Measurements from ENCODE around the gene TBX3. TPM values are rescaled to one million over a fixed set of nuclear protein-coding genes. Genes with fewer than 3 reads are reported as not detected.

TBX3 gene
- total and polyA plus RNA-seq, 2 donors (not counting 3 experiments of a cell fraction or from before 2014, with no cell fraction given): 0.52 to 2.0 TPM

DNA sequence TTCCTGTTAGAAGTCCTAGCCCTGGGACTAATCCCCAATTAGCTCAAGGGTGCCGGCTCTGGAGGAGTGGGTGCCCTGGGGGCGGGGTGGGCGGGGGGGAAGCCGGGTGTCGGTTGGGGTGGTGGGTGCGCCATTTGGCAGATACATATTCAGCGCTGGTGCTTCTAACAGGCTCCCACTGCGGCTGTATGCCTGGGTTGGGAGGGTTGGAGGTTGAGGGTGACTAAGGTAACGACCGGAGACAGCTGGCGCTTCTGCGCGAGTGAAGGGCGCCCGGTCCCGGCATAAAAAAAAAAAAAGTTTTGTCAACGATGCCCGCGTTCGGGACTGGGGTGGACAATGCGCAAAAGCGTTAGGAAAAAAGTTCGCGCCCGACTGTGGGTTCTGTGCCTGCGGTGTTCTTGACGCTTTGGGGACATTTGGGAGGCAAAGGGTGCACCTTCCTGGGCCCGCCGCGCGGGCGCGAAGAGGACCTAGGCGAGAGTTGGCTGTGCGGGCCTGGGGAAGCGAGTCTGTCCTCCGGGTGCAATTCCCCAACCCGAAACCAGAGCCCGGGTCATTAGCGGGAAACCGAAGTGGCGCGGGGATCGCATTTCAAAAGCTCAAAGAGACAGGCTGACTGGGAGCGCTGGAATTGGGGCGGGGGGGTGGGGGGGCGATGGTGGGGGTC is 19.2 kb downstream of the TBX3 start:
- ChIA-PET POLR2A (no interaction called here), CTCF (no interaction called here)
- H3K36me3 ChIP-seq (ENCODE audit: control insufficient read depth in 2 of 2, extremely low read depth in 1 of 2, insufficient read depth in 2 of 2, low read length in 2 of 2): no peaks in the 10 kb centered on the region
- H3K4me2 ChIP-seq (ENCODE audit: insufficient read depth, low read length): no peak overlapping the region
- no peak for DNase-seq (ENCODE audit: low read depth, low spot score)
- no peaks in the 10 kb centered on the region for H3K9me1 ChIP-seq (replicated peaks; ENCODE audit: control insufficient read depth, extremely low read depth, insufficient read depth, low read length)
- dilution Hi-C loops (cut with MboI; ENCODE audit: extremely low pct_ligation_motif_present, low sequenced_read_pairs): no loop called here
- BruUV-seq (replicated peaks): no TSS peak
- no peak overlapping the region for H2AFZ ChIP-seq (ENCODE audit: low read depth, low read length)
- TF ChIP-seq EZH2 (IDR thresholded peaks at IDR 0.05; ENCODE audit: borderline replicate concordance, low read depth, low read length, severe bottlenecking) (peak; percentile 64), JUN (IDR thresholded peaks at IDR 0.05; ENCODE audit: borderline replicate concordance, insufficient read depth, insufficient read length, low read depth) (no peak), POLR2AphosphoS5 (IDR thresholded peaks at IDR 0.05; ENCODE audit: insufficient read depth, low read depth, low read length) (no peak)
- H3K27ac ChIP-seq (ENCODE audit: insufficient read depth, low read depth, low read length): no peak overlapping the region
- no peaks in the 10 kb centered on the region for H4K20me1 ChIP-seq (replicated peaks; ENCODE audit: control insufficient read depth, extremely low read depth, insufficient read depth, low read length)
- H3K27me3 ChIP-seq (ENCODE audit: control insufficient read depth in 2 of 2, insufficient read depth in 2 of 2, low read length in 2 of 2): peaks cover 55 to 57% of the 10 kb centered on the region in 2 experiments
- FAIRE-seq: no peak
- H3K9ac ChIP-seq (replicated peaks; ENCODE audit: extremely low read depth, insufficient read depth, low read length): no peak overlapping the region
- no peaks in the 10 kb centered on the region for H3K9me3 ChIP-seq (replicated peaks; ENCODE audit: control insufficient read depth, insufficient read depth, low read length)
- intact Hi-C loops (cut with micrococcal nuclease): loop anchor here (5.0 kb wide), 1 partner anchor 1208 kb away; no protein-coding TSS in a partner anchor
- H3K4me1 ChIP-seq (ENCODE audit: control insufficient read depth, extremely low read depth, insufficient read depth, low read length): no peaks in the 10 kb centered on the region
- no peaks in the 10 kb centered on the region for H3K79me2 ChIP-seq (ENCODE audit: control insufficient read depth, insufficient read depth, low read length)
- no peak overlapping the region for H3K4me3 ChIP-seq (replicated peaks in 1 of 3; ENCODE audit: insufficient read depth in 1 of 3, low read depth in 1 of 3, low read length in 3 of 3)

DNA sequence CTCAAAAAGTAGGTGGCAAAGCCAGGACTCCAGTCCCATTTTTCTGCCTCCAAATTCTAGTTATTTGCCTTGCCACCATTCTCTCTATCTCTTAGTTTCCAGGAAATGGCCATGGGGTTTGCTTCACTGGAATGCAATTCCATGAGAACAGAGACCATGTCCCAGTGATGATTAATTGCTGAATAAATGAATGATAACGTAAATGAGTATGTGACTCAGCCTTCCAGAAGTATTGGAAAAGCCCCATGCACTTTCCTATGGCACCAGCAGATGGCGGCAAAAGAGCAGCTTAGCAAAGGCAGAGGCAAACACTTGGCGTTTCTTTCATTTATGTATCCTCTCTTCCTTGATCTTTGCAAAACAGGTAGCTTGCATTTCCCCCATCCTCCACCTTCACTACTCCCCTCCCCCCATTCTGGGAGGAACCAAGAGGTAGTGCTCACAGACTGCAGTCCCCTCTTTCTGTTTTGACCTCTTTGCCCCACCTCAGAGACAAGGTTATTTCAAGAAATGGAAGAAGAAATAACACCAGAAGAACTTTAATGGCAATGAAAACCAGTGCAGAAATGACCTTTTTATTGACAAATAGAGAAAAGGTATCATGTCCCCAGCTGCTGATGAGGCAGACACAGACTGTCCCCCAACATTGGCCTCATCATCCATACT is 21.3 kb downstream of the TBX3 start:
- CTCF ChIA-PET: interaction anchor here (0.6 to 3.4 kb wide), 13 partner anchors 8 to 1284 kb away, joined by 3 to 113 read pairs (median 5); no protein-coding TSS in a partner anchor
- Histone ChIP-seq H3K9me3 (replicated peaks; ENCODE audit: control insufficient read depth, insufficient read depth, low read length) (no peaks in the 10 kb centered on the region), H2AFZ (ENCODE audit: low read depth, low read length) (no peak overlapping the region), H3K9ac (replicated peaks; ENCODE audit: extremely low read depth, insufficient read depth, low read length) (no peak overlapping the region), H3K4me2 (ENCODE audit: insufficient read depth, low read length) (no peak overlapping the region), H3K4me3 (replicated peaks in 1 of 3; ENCODE audit: insufficient read depth in 1 of 3, low read depth in 1 of 3, low read length in 3 of 3) (no peak overlapping the region), H3K4me1 (ENCODE audit: control insufficient read depth, extremely low read depth, insufficient read depth, low read length) (no peaks in the 10 kb centered on the region), H4K20me1 (replicated peaks; ENCODE audit: control insufficient read depth, extremely low read depth, insufficient read depth, low read length) (no peaks in the 10 kb centered on the region), H3K79me2 (ENCODE audit: control insufficient read depth, insufficient read depth, low read length) (no peaks in the 10 kb centered on the region), H3K27ac (ENCODE audit: insufficient read depth, low read depth, low read length) (no peak overlapping the region), H3K27me3 (ENCODE audit: control insufficient read depth in 2 of 2, insufficient read depth in 2 of 2, low read length in 2 of 2) (peaks cover 42 to 44% of the 10 kb centered on the region in 2 experiments), H3K9me1 (replicated peaks; ENCODE audit: control insufficient read depth, extremely low read depth, insufficient read depth, low read length) (no peaks in the 10 kb centered on the region), H3K36me3 (ENCODE audit: control insufficient read depth in 2 of 2, extremely low read depth in 1 of 2, insufficient read depth in 2 of 2, low read length in 2 of 2) (no peaks in the 10 kb centered on the region)
- dilution Hi-C loops (cut with MboI; ENCODE audit: extremely low pct_ligation_motif_present, low sequenced_read_pairs) (no loop called here), intact Hi-C loops (cut with micrococcal nuclease) (loop anchor here (1.0 to 5.0 kb wide), 6 partner anchors 38 to 1285 kb away; no protein-coding TSS in a partner anchor)
- DNase-seq (ENCODE audit: low read depth, low spot score) (peak; percentile 82), FAIRE-seq (peak; percentile 92)
- POLR2A ChIA-PET: no interaction called here
- BruUV-seq (replicated peaks): no TSS peak
- TF ChIP-seq FOS (IDR thresholded peaks at IDR 0.05; ENCODE audit: borderline replicate concordance, insufficient read depth, low read length) (peak; percentile 54), EZH2 (IDR thresholded peaks at IDR 0.05; ENCODE audit: borderline replicate concordance, low read depth, low read length, severe bottlenecking) (no peak), JUN (IDR thresholded peaks at IDR 0.05; ENCODE audit: borderline replicate concordance, insufficient read depth, insufficient read length, low read depth) (peak; percentile 24), GATA2 (IDR thresholded peaks at IDR 0.05; ENCODE audit: insufficient read depth, insufficient read length, low read depth, low read length) (no peak)
- TF ChIP-seq, protein P1, sequence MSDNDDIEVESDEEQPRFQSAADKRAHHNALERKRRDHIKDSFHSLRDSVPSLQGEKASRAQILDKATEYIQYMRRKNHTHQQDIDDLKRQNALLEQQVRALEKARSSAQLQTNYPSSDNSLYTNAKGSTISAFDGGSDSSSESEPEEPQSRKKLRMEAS (IDR thresholded peaks at IDR 0.05; ENCODE audit: insufficient read depth, insufficient read length): no peak
- TF ChIP-seq, protein P2, sequence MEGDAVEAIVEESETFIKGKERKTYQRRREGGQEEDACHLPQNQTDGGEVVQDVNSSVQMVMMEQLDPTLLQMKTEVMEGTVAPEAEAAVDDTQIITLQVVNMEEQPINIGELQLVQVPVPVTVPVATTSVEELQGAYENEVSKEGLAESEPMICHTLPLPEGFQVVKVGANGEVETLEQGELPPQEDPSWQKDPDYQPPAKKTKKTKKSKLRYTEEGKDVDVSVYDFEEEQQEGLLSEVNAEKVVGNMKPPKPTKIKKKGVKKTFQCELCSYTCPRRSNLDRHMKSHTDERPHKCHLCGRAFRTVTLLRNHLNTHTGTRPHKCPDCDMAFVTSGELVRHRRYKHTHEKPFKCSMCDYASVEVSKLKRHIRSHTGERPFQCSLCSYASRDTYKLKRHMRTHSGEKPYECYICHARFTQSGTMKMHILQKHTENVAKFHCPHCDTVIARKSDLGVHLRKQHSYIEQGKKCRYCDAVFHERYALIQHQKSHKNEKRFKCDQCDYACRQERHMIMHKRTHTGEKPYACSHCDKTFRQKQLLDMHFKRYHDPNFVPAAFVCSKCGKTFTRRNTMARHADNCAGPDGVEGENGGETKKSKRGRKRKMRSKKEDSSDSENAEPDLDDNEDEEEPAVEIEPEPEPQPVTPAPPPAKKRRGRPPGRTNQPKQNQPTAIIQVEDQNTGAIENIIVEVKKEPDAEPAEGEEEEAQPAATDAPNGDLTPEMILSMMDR (IDR thresholded peaks at IDR 0.05; ENCODE audit: extremely low read depth in 1 of 2, insufficient read depth in 1 of 2, low read depth in 1 of 2, low read length in 2 of 2): peak; percentile 77 to 89

Measured in endothelial cell of umbilical vein (primary cell).